Stimulated activated CD8-positive, alpha-beta memory T cell treated with anti-CD3 and anti-CD28 coated beads, Interleukin-15, amount 100 ng/mL, for 24 hours (primary cell): ENCODE results near the gene GLT1D1.

Experiments used
- DNase-seq: peaks from one replicate; pipeline ENCODE4 v3.0.0-alpha.2; 2020; ENCODE audit warnings: low read depth

GLT1D1 gene

GRCh38 chr12:128856035-128856790 is 2.9 kb downstream of the GLT1D1 start:
- no peak for DNase-seq

GRCh38 chr12:128856791-128857078 is 3.5 kb downstream of the GLT1D1 start:
- DNase-seq: no peak

- no peak for DNase-seq
Measured at GRCh38 chr12:128857133-128857763, 4.0 kb downstream of the GLT1D1 start.

- no peak for DNase-seq
Measured at GRCh38 chr12:128859311-128859710, 6.0 kb downstream of the GLT1D1 start.

- DNase-seq: no peak
Measured at GRCh38 chr12:128861226-128862016, 8.1 kb downstream of the GLT1D1 start.

- DNase-seq: no peak
Measured at GRCh38 chr12:128863957-128864356, 10.7 kb downstream of the GLT1D1 start.

GRCh38 chr12:128864516-128865186 is 11.4 kb downstream of the GLT1D1 start:
- DNase-seq: no peak

GRCh38 chr12:128867466-128867865 is 14.2 kb downstream of the GLT1D1 start:
- DNase-seq: no peak

GRCh38 chr12:128871516-128871892 is 18.2 kb downstream of the GLT1D1 start:
- DNase-seq: no peak

- no peak for DNase-seq
Measured at GRCh38 chr12:128872303-128872702, 19.0 kb downstream of the GLT1D1 start.

GRCh38 chr12:128876559-128876958 is 23.3 kb downstream of the GLT1D1 start:
- DNase-seq: no peak

- DNase-seq: no peak
Measured at GRCh38 chr12:128879898-128880764, 26.9 kb downstream of the GLT1D1 start.

GRCh38 chr12:128891856-128892255 is 38.6 kb downstream of the GLT1D1 start:
- no peak for DNase-seq

GRCh38 chr12:128903236-128903635 is 50.0 kb downstream of the GLT1D1 start:
- no peak for DNase-seq

- no peak for DNase-seq
Measured at GRCh38 chr12:128905003-128905544, 51.8 kb downstream of the GLT1D1 start.

- no peak for DNase-seq
Measured at GRCh38 chr12:128906485-128907137, 53.3 kb downstream of the GLT1D1 start.

- no peak for DNase-seq
Measured at GRCh38 chr12:128908254-128908653, 55.0 kb downstream of the GLT1D1 start.

- no peak for DNase-seq
Measured at GRCh38 chr12:128909653-128910052, 56.4 kb downstream of the GLT1D1 start.

- no peak for DNase-seq
Measured at GRCh38 chr12:128910629-128911028, 57.4 kb downstream of the GLT1D1 start.

GRCh38 chr12:128911861-128912260 is 58.6 kb downstream of the GLT1D1 start:
- no peak for DNase-seq
